H1 (cell line): Measurements from ENCODE around the gene S100A16. TPM values are rescaled to one million over a fixed set of nuclear protein-coding genes. Genes with fewer than 3 reads are reported as not detected.

ENCODE experiments used
- CTCF ChIA-PET: fragments of 300-600 bp; sonication (Branson Sonifier 250); formaldehyde crosslinking; loops from one replicate; lab custom pipeline; 2021; ENCODE audit not compliant: partially characterized antibody; lab: Charles Lee
- POLR2A ChIA-PET: fragments of 300-600 bp; sonication (Branson Sonifier 250); formaldehyde crosslinking; loops from one replicate; lab custom pipeline; 2021; ENCODE audit warnings: inconsistent platforms; ENCODE audit not compliant: partially characterized antibody; lab: Charles Lee
- DNase-seq, 2 experiments: peaks; one replicate each; pipeline versions ENCODE4 v3.0.0 to v3.0.0-alpha.2; 2010 to 2022; ENCODE audit warnings: low spot score in 2 of 2, low read depth in 1 of 2, mixed read lengths in 1 of 2
- FAIRE-seq: peaks from 2 replicates; lab custom pipeline; 2011; peaks lifted over from hg19 to GRCh38; lab: Jason Lieb, UNC
- H2AFZ ChIP-seq: 2 replicates; pipeline ENCODE4 v1.8.1; 2012; ENCODE audit warnings: low read length, inconsistent platforms
- H2AK5ac ChIP-seq: 2 replicates; pipeline ENCODE4 v1.6.1; 2013; ENCODE audit warnings: low read depth, low read length
- H2BK120ac ChIP-seq: replicated peaks from 2 replicates; pipeline ENCODE3; 2013; ENCODE audit warnings: low read depth, low read length, inconsistent platforms
- H2BK12ac ChIP-seq: 2 replicates; pipeline ENCODE4 v1.6.1; 2013; ENCODE audit warnings: low read depth, low read length
- H2BK15ac ChIP-seq: 2 replicates; pipeline ENCODE4 v1.6.1; 2013; ENCODE audit warnings: low read length
- H2BK20ac ChIP-seq: 2 replicates; pipeline ENCODE4 v1.6.1; 2013; ENCODE audit warnings: low read length
- H2BK5ac ChIP-seq: 2 replicates; pipeline ENCODE4 v1.6.1; 2013; ENCODE audit warnings: low read depth, low read length
- H3K14ac ChIP-seq: 2 replicates; pipeline ENCODE4 v1.6.1; 2013; ENCODE audit warnings: inconsistent platforms; ENCODE audit not compliant: insufficient read length
- H3K18ac ChIP-seq: 2 replicates; pipeline ENCODE4 v1.6.1; 2013; ENCODE audit warnings: low read length; ENCODE audit errors: extremely low read depth
- H3K23ac ChIP-seq: 2 replicates; pipeline ENCODE4 v1.6.1; 2013; ENCODE audit warnings: inconsistent platforms; ENCODE audit not compliant: insufficient read length
- H3K23me2 ChIP-seq: 2 replicates; pipeline ENCODE4 v1.6.1; 2013; ENCODE audit warnings: low read depth, low read length
- H3K27ac ChIP-seq: 2 replicates; pipeline ENCODE4 v1.6.1; 2011; ENCODE audit warnings: low read depth, low read length, inconsistent platforms
- H3K27me3 ChIP-seq, 4 experiments: replicated peaks in 1 of 4; 1 replicate in 1 of 4; 2 replicates in 3 of 4; pipeline versions ENCODE4 v1.6.1 to v1.8.1; 2011 to 2013; ENCODE audit warnings: low read length in 3 of 4, mild to moderate bottlenecking in 3 of 4, inconsistent platforms in 2 of 4, mixed read lengths in 2 of 4, moderate library complexity in 1 of 4; ENCODE audit not compliant: control insufficient read depth in 3 of 4, insufficient read depth in 3 of 4; ENCODE audit errors: extremely low read depth in 1 of 4
- H3K36me3 ChIP-seq, 4 experiments: 2 replicates each; pipeline versions ENCODE4 v1.6.1 to v1.8.1; 2011 to 2013; ENCODE audit warnings: mild to moderate bottlenecking in 4 of 4, low read length in 3 of 4, moderate library complexity in 2 of 4, control low read depth in 1 of 4, inconsistent platforms in 1 of 4; ENCODE audit not compliant: insufficient read depth in 4 of 4, control insufficient read depth in 2 of 4
- H3K4ac ChIP-seq: replicated peaks from 2 replicates; pipeline ENCODE3; 2013; ENCODE audit warnings: low read length, low read depth, mixed read lengths, inconsistent platforms; ENCODE audit not compliant: insufficient read length
- H3K4me1 ChIP-seq, 4 experiments: replicated peaks in 1 of 4; 1 replicate in 1 of 4; 2 replicates in 3 of 4; pipeline versions ENCODE4 v1.6.1 to v1.8.1; 2011 to 2013; ENCODE audit warnings: low read length in 3 of 4, inconsistent platforms in 2 of 4, mixed read lengths in 1 of 4; ENCODE audit not compliant: insufficient read depth in 4 of 4, control insufficient read depth in 3 of 4
- H3K4me2 ChIP-seq, 2 experiments: 2 replicates each; pipeline versions ENCODE4 v1.6.1 to v1.8.1; 2011 to 2013; ENCODE audit warnings: low read depth in 2 of 2, low read length in 2 of 2, control low read depth in 1 of 2, inconsistent platforms in 1 of 2, mild to moderate bottlenecking in 1 of 2; ENCODE audit not compliant: insufficient read depth in 1 of 2
- H3K4me3 ChIP-seq, 4 experiments: fragments of 200-600, 300-600 bp in 1 of 4; sonication (generic), shearing (Covaris generic), sonication (Bioruptor Twin) in 1 of 4; 2 replicates each; pipeline versions ENCODE4 v1.5.1 to v1.8.1; 2011 to 2016; ENCODE audit warnings: low read length in 4 of 4, low read depth in 3 of 4, control low read depth in 2 of 4, inconsistent platforms in 2 of 4, mild to moderate bottlenecking in 2 of 4, mixed read lengths in 1 of 4, moderate library complexity in 1 of 4; ENCODE audit not compliant: insufficient read depth in 2 of 4; ENCODE audit errors: extremely low read depth in 1 of 4
- H3K56ac ChIP-seq: replicated peaks from 2 replicates; pipeline ENCODE3; 2013; ENCODE audit warnings: low read depth, mild to moderate bottlenecking, mixed read lengths, low read length, inconsistent platforms; ENCODE audit not compliant: insufficient read length
- H3K79me1 ChIP-seq: 2 replicates; pipeline ENCODE4 v1.6.1; 2013; ENCODE audit warnings: low read depth, low read length, control low read depth
- H3K79me2 ChIP-seq, 2 experiments: 2 replicates each; pipeline versions ENCODE4 v1.6.1 to v1.8.1; 2012 to 2013; ENCODE audit warnings: low read length in 2 of 2, mild to moderate bottlenecking in 2 of 2, inconsistent platforms in 1 of 2; ENCODE audit not compliant: insufficient read depth in 2 of 2, control insufficient read depth in 1 of 2
- H3K9ac ChIP-seq, 4 experiments: replicated peaks in 1 of 4; 1 replicate in 1 of 4; 2 replicates in 3 of 4; pipeline versions ENCODE4 v1.6.1 to v1.8.1; 2011 to 2013; ENCODE audit warnings: low read depth in 3 of 4, low read length in 3 of 4, control low read depth in 2 of 4, mild to moderate bottlenecking in 2 of 4, moderate library complexity in 2 of 4, inconsistent platforms in 1 of 4; ENCODE audit errors: extremely low read depth in 1 of 4
- H3K9me3 ChIP-seq, 2 experiments: 2 replicates each; pipeline versions ENCODE4 v1.6.1 to v1.8.1; 2012 to 2013; ENCODE audit warnings: mild to moderate bottlenecking in 2 of 2, moderate library complexity in 2 of 2, control low read depth in 1 of 2, inconsistent platforms in 1 of 2, low read depth in 1 of 2, low read length in 1 of 2, mixed read lengths in 1 of 2; ENCODE audit not compliant: insufficient read depth in 2 of 2
- H4K20me1 ChIP-seq, 2 experiments: replicated peaks in 1 of 2; 2 replicates each; pipeline versions ENCODE3 to v1.8.1; 2011 to 2013; ENCODE audit warnings: inconsistent platforms in 2 of 2, low read length in 2 of 2, mild to moderate bottlenecking in 1 of 2; ENCODE audit not compliant: insufficient read depth in 2 of 2, control insufficient read depth in 1 of 2
- H4K5ac ChIP-seq: 2 replicates; pipeline ENCODE4 v1.6.1; 2013; ENCODE audit warnings: low read length, low read depth, mixed read lengths, inconsistent platforms; ENCODE audit not compliant: insufficient read length
- H4K8ac ChIP-seq: 2 replicates; pipeline ENCODE4 v1.8.0; 2013; ENCODE audit warnings: mild to moderate bottlenecking, moderate library complexity, low read length, inconsistent platforms; ENCODE audit not compliant: insufficient read depth; ENCODE audit errors: extremely low read depth
- H4K91ac ChIP-seq: replicated peaks from 2 replicates; pipeline ENCODE3; 2013; ENCODE audit warnings: low read length, mixed read lengths, inconsistent platforms; ENCODE audit not compliant: insufficient read length
- BACH1 ChIP-seq: IDR thresholded peaks from 2 replicates; pipeline ENCODE4 v1.6.1; 2012; ENCODE audit warnings: low read length, improper control_type of control experiment
- BCL11A ChIP-seq, 2 experiments: IDR thresholded peaks; one replicate each; pipeline ENCODE4 v1.6.1; 2011; ENCODE audit warnings: low read depth in 2 of 2, low read length in 2 of 2, mild to moderate bottlenecking in 2 of 2
- CTBP2 ChIP-seq: IDR thresholded peaks from 2 replicates; pipeline ENCODE4 v1.7.0; 2011; ENCODE audit warnings: borderline replicate concordance, mild to moderate bottlenecking, moderate library complexity, mixed read lengths, low read length; ENCODE audit not compliant: insufficient read depth, insufficient read length
- EGR1 ChIP-seq: IDR thresholded peaks from 2 replicates; pipeline ENCODE4 v1.6.1; 2011; ENCODE audit warnings: low read depth, low read length, borderline replicate concordance
- FOSL1 ChIP-seq: IDR thresholded peaks from 2 replicates; pipeline ENCODE4 v1.6.1; 2011; ENCODE audit warnings: mild to moderate bottlenecking, low read depth, low read length, moderate library complexity; ENCODE audit not compliant: insufficient read depth
- KDM5A ChIP-seq: fragments of 200-600 bp; IDR thresholded peaks from 2 replicates; pipeline ENCODE4 v1.7.1; 2012; ENCODE audit warnings: mild to moderate bottlenecking, low read length, inconsistent platforms, mixed read lengths
- POLR2AphosphoS5 ChIP-seq: IDR thresholded peaks from 2 replicates; pipeline ENCODE4 v1.6.1; 2011; ENCODE audit warnings: low read depth, low read length
- RFX5 ChIP-seq: IDR thresholded peaks from 2 replicates; pipeline ENCODE4 v1.6.1; 2011; ENCODE audit warnings: low read depth, low read length, improper control_type of control experiment, borderline replicate concordance
- SAP30 ChIP-seq: fragments of 300-600 bp; sonication (generic); IDR thresholded peaks from 2 replicates; pipeline ENCODE4 v1.7.1; 2012; ENCODE audit warnings: low read length, moderate library complexity, mild to moderate bottlenecking, inconsistent platforms; ENCODE audit not compliant: insufficient read depth, insufficient replicate concordance
- TBP ChIP-seq: IDR thresholded peaks from 2 replicates; pipeline ENCODE4 v1.6.1; 2011; ENCODE audit warnings: low read depth, low read length, improper control_type of control experiment
- YY1 ChIP-seq: IDR thresholded peaks from 2 replicates; pipeline ENCODE4 v1.6.1; 2011; ENCODE audit warnings: low read depth, mild to moderate bottlenecking, low read length
- WGBS, 2 experiments: shearing (Covaris generic) in 1 of 2; methylation state at CpG; one replicate each; pipeline versions ENCODE4 v1.1.6 to v1.1.7; 2013 to 2015; ENCODE audit warnings: low lambda C conversion rate in 2 of 2, mixed read lengths in 2 of 2, inconsistent platforms in 1 of 2, low coverage in 1 of 2, missing lambda C conversion rate in 1 of 2; ENCODE audit not compliant: insufficient replicate concordance in 2 of 2, insufficient coverage in 1 of 2, insufficient read length in 1 of 2; ENCODE audit errors: extremely low coverage in 1 of 2, missing lambda C conversion rate in 1 of 2; 5-methylcytosine and 5-hydroxymethylcytosine counted together
- polyA plus RNA-seq, 7 experiments: library from polyadenylated mRNA; depleted of rRNA in 3 of 7; stranded (reverse) in 5 of 7; unstranded in 2 of 7; fragments of >200 nt in 5 of 7; fragments of 200-250 nt in 2 of 7; gene quantifications; 1 replicate in 5 of 7; 2 replicates in 1 of 7; 4 replicates in 1 of 7; pipeline versions ENCODE4 v1.2.1 to v1.2.3, GENCODE V29; 2011 to 2013; ENCODE audit warnings: missing spikeins in 2 of 7, mixed read lengths in 2 of 7
- total RNA-seq: library from RNA; stranded (reverse); fragmentation: NEBNext Ultra II Directional; extraction: Animal tissue kit (Norgen Biotek cat#: 25700); gene quantifications from 2 replicates; pipeline ENCODE4 v1.2.1, GENCODE V29; 2021
- TF ChIP-seq, protein P1 (sequence below): IDR thresholded peaks from 2 replicates; pipeline ENCODE4 v1.6.1; 2012; ENCODE audit warnings: low read length, inconsistent platforms

The S100A16 gene
- total and polyA plus RNA-seq, 2 of the 8 experiments (the other 6 are each of a cell fraction or from before 2014, with no cell fraction given), result 14.9 to 61.4 TPM

DNA sequence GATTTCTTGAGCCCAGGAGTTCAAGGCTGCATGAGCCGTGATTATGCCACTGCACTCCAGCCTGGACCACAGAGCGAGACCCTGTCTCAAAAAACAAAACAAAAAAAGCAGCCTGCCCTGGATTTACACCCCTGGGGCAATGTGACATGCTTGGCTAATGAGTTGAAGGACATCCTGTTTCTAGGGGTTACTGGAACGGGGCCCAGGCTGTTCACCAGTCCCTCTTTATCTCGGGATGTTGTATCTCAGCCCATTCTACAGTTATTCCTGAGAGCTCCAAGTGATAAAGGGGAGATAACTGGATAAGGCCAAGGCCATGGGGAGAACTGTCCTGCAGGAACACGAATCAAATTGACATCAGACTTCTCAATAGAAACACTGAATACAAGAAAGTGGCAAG lies 25.6 kb downstream of the S100A16 start:
- Histone ChIP-seq H3K9ac (no peak overlapping the region), H2BK12ac (no peak overlapping the region), H3K18ac (no peak overlapping the region), H3K36me3 (no peaks in the 10 kb centered on the region), H3K14ac (no peak overlapping the region), H4K8ac (no peak overlapping the region), H3K27ac (no peak overlapping the region), H3K4me3 (no peak overlapping the region), H3K4me1 (no peaks in the 10 kb centered on the region), H3K79me1 (no peaks in the 10 kb centered on the region), H4K5ac (no peak overlapping the region), H2BK20ac (no peak overlapping the region), H2BK15ac (no peak overlapping the region), H3K9me3 (no peaks in the 10 kb centered on the region; a peak in 1 of 4 replicates), H4K91ac (no peak overlapping the region), H3K4ac (no peak overlapping the region), H2BK5ac (no peak overlapping the region), H3K79me2 (no peaks in the 10 kb centered on the region), H3K23ac (no peak overlapping the region), H3K4me2 (no peak overlapping the region), H4K20me1 (no peaks in the 10 kb centered on the region), H3K27me3 (no peaks in the 10 kb centered on the region), H3K56ac (no peak overlapping the region), H2AK5ac (no peak overlapping the region), H3K23me2 (no peaks in the 10 kb centered on the region), H2BK120ac (no peak overlapping the region), H2AFZ (no peak overlapping the region)
- 87% methylated on average over 5 of the region's 5 CpGs; no CpG with 5 or more reads in 1 of the 2 experiments for WGBS, 2 experiments
- POLR2A ChIA-PET, result interaction anchor here (0.8 to 2.7 kb wide), 2 partner anchors 15 to 40 kb away, joined by 3 to 10 read pairs; partner anchors contain the start of gene S100A13
- CTCF ChIA-PET, result interaction anchor here (2.0 kb wide), 1 partner anchor 40 kb away, joined by 6 read pairs; the partner anchor contains the start of gene S100A13
- TF ChIP-seq KDM5A, result no peak
- no peak for TF ChIP-seq POLR2AphosphoS5
- no peak for TF ChIP-seq TBP
- TF ChIP-seq CTBP2, result no peak
- TF ChIP-seq RFX5, result no peak
- TF ChIP-seq BCL11A (IDR thresholded peaks at IDR 0.05; ENCODE audit: low read depth in 2 of 2, low read length in 2 of 2), result no peak
- TF ChIP-seq EGR1, result no peak
- TF ChIP-seq, protein P1, sequence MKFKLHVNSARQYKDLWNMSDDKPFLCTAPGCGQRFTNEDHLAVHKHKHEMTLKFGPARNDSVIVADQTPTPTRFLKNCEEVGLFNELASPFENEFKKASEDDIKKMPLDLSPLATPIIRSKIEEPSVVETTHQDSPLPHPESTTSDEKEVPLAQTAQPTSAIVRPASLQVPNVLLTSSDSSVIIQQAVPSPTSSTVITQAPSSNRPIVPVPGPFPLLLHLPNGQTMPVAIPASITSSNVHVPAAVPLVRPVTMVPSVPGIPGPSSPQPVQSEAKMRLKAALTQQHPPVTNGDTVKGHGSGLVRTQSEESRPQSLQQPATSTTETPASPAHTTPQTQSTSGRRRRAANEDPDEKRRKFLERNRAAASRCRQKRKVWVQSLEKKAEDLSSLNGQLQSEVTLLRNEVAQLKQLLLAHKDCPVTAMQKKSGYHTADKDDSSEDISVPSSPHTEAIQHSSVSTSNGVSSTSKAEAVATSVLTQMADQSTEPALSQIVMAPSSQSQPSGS, result no peak
- TF ChIP-seq SAP30, result no peak
- TF ChIP-seq FOSL1, result no peak
- TF ChIP-seq YY1, result no peak
- TF ChIP-seq BACH1, result no peak
- no peak for FAIRE-seq
- no peak for DNase-seq
